HS-27A (cell line): Measurements from ENCODE around the gene GAS2L3.
"Not testable (repeated sequence)": the region's sequence is repeated elsewhere in the genome, so short reads cannot be mapped to it uniquely, and the experiment has no call there.

Experiments used
- DNase-seq: peaks from one replicate; pipeline ENCODE4 v3.0.0-alpha.2; 2012; ENCODE audit warnings: low read depth, missing footprints

GAS2L3 gene

DNA sequence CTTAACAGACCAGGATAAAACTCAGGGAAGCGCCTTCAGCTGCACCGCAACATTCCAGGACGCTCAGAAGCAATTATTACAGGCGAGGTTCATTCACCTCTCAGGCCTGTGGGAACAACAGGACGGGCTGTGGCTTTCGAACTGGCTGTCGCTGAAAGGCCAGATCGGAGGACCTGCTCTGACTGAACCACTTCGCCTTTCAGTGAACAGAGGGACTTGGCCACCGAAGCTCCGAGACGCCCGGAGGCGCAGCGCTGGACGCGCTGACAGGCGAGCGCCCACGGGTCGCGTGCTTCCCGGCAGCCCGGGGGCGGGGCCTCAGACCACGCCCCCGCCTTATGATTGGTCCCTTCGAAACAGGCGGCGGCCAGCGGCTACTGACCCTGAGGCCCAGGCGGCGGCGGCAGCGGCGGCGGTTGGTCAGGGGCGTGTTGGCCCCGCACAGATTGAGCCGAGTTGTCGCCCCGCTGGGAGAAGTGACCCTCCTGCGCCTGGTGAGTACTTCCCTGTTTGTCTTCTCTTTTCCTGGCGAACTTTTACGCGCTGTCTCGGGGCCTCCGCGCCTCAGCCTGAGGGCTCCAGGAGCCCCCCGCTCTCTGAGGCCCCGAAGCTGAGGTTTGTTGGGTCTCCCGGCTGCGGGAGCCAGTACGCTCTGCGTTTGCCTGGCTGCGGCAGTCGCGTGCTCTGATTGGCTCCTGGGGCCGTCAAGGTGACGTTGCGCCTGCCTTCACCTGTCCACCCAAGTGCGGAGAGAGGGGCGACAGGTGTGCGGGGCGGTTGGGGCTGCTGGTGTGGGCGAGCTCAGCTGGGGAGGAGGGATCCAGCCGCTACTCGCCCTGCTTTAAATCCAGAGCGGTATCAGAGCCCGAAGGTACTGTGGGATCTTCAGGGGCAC is at the start of gene GAS2L3:
GAS2L3 (plus strand) TSS at position 393 of the 895 bp plus-strand sequence. CDS start 21,221 bp downstream, outside the sequence.
- DNase-seq: no peak

DNA sequence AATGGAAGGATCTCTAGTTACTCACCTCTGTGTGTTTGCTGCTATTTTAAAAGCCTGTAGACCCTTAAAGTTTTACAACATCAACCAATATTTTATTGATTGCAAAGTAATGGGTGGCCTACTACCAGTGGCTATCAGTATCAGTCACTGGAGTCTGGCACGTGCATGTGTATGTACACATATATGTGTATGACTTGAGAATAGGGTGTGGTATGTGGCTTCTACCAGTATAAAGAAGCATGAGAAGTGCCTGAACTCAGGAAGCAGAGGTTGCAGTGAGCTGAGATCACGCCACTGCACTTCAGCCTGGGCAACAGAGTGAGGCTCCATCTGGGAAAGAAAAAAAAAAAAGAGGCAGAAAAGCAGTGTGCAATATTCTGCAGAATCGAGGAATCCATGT is 45.5 kb upstream of the GAS2L3 start:
- no peak for DNase-seq

DNA sequence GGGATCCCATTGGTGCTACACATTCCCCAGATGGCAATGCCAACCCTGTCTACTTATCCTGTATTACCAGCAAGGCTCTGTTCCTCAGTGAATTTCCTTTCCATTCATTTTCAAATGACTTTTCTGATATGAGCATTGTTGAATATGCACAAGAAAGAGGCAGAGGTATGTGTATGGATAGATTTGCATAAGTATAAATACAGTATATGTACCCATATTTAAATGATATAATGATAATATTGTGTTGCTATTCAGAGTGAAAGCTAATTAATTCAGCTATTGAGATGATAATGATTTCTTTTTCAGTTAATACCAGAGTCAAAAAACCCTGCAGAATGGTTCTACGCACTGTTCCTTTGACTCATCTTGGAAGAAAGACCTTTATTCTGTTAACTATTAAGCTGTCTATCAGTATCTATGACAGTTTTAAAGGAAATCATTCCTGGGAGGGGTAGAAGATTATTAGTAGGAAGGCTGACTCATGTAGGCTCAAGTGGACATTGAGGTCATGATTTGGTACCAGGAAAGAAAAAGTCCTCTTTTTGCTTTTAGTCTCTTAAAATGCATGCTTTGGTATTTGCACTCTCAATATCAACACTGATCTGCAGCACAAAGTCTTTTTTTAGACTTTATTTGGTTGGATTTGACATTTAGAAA is 44.9 kb upstream of the GAS2L3 start:
- DNase-seq: no peak

DNA sequence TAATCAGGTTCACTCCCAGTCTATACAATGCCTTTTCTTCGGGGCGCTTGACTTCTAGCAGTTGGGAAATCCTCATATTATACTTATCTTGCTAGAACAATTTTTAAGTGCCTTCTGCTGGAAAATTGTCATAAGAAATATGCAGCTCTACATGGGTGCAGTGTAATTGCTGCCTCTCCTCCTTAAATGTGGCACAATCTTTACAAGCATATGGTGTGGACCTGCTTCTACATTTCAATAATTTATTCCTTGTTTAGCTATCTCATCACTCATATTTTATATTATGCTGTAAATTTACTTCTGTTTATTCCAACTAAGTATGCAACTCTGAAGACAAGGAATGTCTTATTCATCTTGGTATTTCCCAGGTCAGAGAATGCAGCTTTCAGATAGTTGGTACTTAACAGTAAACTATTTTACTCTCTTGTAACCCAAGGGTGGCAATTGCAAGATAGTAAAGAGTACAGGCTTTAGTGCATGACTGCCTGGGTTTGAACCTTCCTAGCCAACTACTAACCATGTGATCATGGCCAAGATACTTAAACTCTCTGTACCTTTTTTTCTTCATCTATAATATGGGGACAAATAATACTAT is 43.6 kb upstream of the GAS2L3 start:
- DNase-seq: no peak

DNA sequence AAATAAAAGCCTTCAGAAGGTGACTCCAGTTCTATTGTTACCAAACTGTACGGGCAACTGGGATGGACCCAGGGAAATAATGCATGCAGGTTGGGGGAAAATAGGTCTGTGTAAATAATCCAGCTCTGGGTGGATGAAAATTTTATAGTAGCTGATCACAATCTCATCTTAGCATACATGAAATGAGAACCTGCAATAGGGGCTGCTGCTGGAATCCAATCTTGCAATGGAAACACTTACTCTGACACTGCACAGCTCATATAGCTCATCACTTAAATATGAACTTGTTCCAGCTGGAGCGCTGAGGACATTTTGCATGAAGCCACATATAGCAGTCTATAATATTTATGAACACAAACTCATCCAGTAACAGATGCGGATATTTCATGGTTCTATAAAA is 40.1 kb upstream of the GAS2L3 start:
- no peak for DNase-seq

DNA sequence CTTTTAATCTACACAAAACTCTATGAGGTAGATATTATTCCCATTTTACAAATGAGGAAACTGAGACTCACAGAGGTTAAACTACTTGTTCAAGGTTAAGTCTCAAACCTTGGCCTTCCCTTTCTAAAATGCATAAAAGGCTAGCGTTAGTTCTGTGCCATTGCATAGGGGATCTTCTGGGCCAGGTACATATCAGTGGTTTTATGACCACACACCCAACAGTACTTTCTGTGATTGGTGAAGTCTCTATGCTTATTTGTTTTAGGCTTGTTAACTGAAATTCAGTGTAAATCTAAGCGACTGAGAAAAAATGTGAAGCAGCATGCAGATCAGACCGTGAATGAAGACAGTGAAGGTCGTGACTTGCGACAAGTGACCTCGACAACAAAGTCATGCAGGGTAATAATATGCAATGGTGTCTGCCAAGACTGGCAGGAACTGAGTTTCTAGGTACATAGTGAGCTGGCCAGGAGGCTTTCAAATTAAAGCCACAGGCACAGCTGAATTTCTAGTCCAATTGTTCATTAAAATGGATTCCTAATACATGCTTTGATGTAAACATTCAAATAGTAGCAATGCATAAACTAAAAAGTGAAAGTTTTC is 38.8 kb upstream of the GAS2L3 start:
- DNase-seq: no peak

DNA sequence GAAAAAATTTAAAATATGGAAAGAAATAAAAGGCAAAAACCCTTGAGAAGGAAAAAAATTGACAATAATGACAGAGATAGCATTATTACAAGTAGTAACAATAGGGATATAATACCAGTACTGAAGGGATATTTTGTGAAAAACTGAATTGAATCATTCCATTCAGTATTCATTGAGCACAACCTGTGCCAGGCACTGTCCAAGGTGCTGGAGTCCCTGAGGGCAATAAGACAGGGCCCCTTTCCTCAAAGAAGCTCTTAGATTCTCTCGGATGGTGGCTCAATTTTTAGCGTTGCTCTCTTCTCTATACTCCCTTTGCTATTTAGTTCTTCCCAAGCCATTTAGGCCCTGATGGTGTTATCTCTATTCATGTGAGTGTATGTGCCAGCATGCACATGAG is 34.3 kb upstream of the GAS2L3 start:
- no peak for DNase-seq

DNA sequence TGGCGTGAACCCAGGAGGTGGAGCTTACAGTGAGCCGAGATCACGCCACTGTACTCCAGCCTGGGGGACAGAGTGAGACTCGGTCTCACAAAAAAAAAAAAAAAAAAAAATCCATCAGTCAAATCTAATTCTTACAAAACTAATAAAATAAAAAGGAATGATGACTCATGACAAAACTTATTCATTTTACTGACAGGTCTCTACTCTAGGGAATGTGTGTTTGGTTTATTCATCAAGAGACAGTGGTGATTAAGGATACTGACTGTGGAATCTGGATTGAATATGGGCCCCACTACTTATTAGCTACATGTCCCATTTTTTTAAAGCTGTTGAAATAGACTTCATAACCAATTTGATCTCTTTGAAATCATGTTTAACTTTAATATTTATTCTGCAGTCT is 29.3 kb upstream of the GAS2L3 start:
- DNase-seq: no peak

DNA sequence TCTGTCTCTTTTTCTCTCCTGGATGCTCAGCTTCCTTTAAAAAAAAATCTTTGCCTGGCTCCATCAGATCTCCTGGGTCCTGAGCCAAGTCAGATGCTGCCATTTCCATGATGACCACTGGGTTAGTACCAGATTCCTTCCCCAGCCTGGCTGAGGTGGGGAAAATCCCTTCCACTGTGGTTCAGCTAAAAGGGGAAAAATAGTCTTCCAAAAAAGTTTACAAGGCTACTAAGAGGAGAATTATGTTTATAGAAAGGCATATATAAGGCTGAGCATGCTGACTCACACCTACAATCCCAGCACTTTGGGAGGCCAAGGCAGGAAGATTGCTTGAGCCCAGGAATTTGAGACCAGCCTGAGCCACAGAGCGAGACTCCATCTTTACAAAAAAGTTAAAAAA is 28.4 kb upstream of the GAS2L3 start:
- DNase-seq: peak; percentile 2

DNA sequence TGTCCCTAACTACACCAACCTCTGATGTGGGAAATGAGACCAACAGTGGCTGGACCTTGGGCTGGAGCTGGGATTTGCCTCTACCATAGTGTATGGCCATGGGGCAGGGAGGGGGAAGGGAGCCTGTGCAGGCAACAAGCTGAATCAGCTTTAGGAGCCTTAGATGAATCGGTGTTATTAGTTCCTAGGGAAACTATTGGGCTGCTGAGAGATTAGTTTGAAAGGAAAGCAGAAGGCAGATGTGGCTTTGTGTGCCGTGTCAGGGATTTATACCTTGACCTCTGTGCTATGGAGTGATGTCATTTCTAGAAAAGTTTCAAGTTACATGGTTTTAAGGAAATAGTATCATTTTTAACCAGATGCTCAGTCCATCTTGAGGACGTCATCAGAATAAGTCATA is 19.5 kb upstream of the GAS2L3 start:
- DNase-seq: no peak

DNA sequence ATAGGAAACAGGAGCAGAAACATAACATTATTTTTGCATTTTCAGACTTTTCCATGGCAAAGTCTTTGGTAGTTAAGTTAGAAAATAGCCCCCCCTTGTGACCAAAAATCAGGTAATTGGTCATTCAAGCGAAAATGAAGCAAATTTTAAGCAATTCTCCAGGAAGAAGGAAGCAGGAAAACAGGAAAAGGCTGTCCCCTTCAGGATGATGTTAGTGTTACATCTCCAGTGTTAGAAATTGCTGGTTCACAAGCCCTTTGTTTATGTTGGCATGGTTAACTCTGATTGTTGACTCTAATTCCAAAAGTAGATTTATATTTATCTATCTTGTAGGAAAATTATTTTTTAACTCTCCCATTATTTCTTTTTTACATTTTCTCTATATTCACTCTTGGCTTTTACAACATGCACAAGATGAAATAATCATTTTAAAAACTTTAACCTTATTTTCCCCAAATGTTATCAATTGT is 18.8 kb upstream of the GAS2L3 start:
- DNase-seq: peak; percentile 62

DNA sequence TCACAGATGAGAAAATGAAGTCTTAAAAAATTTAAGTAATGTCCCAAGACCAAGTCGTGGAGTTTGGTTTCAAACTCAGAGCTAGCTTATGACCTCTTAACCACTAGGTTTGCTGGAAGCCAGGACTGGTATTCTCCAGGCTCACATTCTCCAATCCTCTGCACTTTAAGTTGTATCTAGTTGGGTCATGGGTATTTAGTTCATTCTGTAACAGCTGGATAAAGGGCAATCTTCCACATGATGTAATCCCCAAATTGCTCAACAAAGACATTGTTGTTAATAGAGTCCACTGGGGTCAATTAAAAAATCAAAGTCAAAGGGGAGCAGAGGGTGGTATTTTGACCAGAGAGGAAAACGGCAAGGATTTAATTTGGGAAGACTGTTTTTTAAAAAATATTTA is 17.8 kb upstream of the GAS2L3 start:
- no peak for DNase-seq

DNA sequence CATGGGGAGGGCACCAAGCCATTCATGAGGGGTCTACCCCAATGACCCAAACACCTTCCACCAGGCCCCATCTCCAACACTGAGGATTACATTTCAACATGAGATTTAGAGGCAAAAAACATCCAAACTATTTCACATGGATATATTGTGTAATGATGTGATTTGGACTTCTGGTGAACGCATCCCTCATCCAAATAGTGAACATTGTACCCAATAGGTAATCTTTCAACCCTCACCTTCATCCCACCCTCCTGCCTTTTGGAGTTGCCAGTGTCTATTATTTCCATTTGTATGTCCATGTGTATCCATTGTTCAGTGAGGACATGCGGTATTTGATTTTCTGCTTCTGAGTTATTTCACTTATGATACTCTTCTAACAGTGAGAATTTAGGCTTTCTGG is 16.1 kb upstream of the GAS2L3 start:
- DNase-seq: no peak

DNA sequence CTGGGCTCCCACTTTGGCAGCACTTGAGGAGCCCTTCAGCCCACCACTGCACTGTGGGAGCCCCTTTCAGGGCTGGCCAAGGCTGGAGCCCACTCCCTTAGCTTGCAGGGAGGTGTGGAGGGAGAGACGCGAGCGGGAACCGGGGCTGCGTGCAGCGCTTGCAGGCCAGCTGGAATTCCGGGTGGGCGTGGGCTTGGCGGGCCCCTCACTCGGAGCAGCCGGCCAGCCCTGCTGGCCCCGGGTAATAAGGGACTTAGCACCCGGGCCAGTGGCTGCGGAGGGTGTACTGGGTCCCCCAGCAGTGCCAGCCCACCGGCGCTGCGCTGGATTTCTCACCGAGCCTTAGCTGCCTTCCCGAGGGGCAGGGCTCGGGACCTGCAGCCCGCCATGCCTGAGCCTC is 14.2 kb upstream of the GAS2L3 start:
- DNase-seq: not testable (repeated sequence)

DNA sequence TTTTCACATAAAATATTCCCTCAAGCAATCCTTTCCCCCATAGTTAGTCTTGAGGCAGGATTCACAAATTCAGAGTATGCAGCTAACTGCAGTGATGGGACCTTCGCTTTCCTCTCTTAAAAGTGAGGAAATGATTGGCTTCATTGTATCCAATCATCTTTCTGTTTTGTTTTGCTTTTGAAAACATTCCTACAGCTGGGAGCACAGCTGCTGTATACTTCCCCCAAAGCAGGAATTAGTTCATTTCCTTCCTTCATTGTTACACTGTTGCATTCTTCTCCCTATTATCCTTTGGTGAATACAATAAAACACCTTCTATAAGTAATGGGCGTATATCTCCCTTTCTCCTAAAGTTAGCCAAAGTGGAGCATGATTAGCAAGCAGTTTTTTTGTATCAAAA is 9.4 kb upstream of the GAS2L3 start:
- DNase-seq: no peak

DNA sequence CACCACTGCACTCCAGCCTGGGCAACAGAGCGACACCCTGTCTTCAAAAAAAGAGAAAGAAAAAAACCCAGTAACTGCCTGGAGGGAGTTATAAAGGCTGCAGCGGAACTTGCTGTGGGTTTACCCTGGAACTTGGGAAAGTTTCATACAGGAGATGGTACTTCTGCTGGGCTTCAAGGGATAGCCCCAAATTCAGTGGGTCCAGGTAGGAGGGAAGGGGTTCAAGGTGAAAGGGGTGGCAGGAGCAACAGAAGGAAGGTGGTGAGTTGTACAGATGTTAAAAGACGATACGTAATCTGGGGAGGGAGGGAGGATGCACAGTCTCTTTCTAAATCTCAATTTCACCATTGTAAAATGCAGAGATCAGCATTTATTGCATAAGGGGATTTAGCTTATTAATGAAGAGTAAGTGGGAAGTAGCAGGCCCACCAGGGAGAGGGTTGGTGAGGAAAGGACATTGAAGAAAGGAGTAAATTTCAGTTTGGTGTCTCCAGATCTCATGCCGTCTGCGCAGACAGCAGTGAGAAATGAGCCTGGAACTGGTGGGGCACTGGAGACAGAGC is 8.5 kb upstream of the GAS2L3 start:
- no peak for DNase-seq

DNA sequence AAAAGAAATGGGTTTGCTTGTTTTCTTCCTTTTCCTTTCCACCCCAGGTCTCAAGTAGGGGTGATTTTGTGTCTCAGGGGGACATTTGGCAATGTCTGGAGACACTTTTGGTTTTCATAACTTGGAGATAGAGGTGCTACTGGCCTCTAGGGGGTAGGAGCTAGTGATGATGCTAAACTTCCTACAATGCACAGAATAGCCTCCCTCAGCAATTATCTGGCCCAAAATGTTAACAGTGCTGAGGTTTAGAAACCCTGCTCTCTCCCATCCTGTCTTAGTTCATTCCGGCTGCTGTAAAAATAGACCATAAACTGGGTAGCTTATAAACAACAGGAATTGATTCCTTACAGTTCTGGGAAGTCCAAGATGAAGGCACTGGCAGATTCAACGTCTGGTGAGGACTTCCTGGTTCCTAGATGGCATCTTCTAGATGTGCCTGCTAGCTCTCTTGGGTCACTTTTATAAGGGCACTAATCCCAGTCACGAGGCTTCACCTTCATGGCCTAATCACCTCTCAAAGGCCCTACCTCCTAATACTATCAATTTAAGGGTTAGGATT is 7.4 kb upstream of the GAS2L3 start:
- DNase-seq: no peak

DNA sequence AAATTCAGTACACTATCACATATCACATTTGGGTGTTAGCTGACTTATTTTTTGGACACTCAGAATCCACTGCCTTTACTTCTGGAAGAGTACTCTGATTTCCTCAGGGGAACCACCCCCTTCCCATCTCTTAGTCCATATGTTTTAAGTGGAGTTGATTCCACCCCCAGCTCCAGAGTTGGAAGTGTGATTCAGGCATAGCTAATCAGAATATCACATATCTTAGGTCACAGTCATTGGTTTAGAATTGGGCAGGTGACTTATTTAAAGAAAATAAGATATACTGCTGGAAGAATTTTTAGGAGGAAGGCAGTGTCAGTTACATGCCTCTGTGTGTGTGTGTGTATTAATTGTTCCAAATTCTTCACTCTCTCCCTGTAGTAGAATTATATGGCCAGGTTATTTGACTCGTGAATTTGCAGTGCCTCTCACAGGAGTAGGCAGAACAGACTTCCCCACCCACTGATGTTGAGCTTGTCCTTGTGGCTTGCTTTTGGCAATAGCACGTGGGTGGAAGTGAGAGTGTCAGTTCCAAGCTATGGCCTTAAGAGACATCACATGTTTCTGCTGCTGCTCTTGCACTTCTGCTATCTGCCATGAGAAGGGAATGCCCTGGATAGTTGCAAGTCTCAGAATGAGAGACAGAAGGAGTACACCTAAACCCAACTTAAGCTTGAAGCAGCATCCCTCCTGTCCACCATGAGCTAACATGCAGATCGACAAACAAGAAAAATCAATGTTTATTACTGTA is 6.4 kb upstream of the GAS2L3 start:
- DNase-seq: no peak

DNA sequence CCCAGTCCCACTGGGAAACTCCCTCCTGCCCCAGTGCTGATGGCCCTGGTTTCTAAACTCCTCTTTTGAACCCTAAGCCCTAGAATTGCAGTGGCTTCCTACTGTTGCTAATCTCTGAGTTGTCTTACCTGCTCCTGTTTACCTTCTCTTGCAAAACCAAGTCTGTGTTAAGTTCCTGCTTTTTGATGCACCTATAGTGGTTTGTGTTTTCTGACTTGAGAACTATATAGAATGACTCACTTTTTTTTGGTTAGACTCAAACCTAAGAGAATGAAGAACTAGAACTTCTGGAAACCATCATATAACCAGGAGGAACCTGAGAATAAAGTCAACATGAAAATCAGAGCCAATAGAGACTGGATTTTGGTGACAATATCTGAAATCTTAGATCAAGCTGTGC is 5.5 kb upstream of the GAS2L3 start:
- no peak for DNase-seq

DNA sequence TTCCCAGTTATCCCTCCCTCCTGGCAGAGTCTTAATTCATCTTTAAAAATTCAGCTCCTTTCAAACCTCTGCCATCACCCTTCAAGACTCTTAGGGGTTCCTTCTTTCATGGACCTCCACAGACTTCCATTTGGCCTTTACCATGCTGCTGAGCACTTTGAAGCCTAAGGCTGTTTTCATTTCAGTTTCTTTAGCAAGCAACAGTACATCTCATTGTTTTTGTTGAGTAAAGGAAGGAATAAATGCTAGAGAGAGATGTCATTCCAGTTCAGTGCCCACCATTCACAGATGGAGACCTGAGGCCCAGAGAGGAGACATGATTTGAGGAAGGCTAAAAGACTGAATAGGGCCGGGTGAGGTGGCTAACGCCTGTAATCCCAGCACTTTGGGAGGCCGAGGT is 1.3 kb upstream of the GAS2L3 start:
- DNase-seq: no peak
